Tongue (tissue), 2 donors: Measurements from ENCODE around the gene TLR10. TPM values are rescaled to one million over a fixed set of nuclear protein-coding genes. Genes with fewer than 3 reads are reported as not detected.
"Not testable (repeated sequence)": the region's sequence is repeated elsewhere in the genome, so short reads cannot be mapped to it uniquely, and the experiment has no call there.

Source experiments
- DNase-seq: peaks from one replicate; pipeline ENCODE4 v3.0.0-alpha.2; 2015
- total RNA-seq: library from RNA; depleted of rRNA; stranded (reverse); fragments of >200 nt; gene quantifications from one replicate; pipeline ENCODE4 v1.2.3, GENCODE V29; 2014

TLR10 gene
- total RNA-seq: 0.41 TPM

- DNase-seq: peak; percentile 73
These were observed at the start of gene TLR10 for GRCh38 chr4:38782452-38783108. TLR10 (minus strand) TSS chr4:38782990; CDS start chr4:38775590, 7,400 bp downstream.

GRCh38 chr4:38832206-38832605, 49.4 kb upstream of the TLR10 start:
- DNase-seq: no peak

GRCh38 chr4:38831653-38832052, 48.9 kb upstream of the TLR10 start:
- DNase-seq: no peak

GRCh38 chr4:38829237-38829636, 46.4 kb upstream of the TLR10 start:
- DNase-seq: no peak

GRCh38 chr4:38823766-38824165, 41.0 kb upstream of the TLR10 start:
- no peak for DNase-seq

GRCh38 chr4:38822748-38823303, 40.0 kb upstream of the TLR10 start:
- no peak for DNase-seq

- no peak for DNase-seq
These were observed 38.9 kb upstream of the TLR10 start for GRCh38 chr4:38821739-38822138.

GRCh38 chr4:38820329-38821061, 37.7 kb upstream of the TLR10 start:
- DNase-seq: no peak

- DNase-seq: no peak
These were observed 36.8 kb upstream of the TLR10 start for GRCh38 chr4:38819569-38819968.

- no peak for DNase-seq
These were observed 35.7 kb upstream of the TLR10 start for GRCh38 chr4:38818441-38818976.

GRCh38 chr4:38815885-38816782, 33.3 kb upstream of the TLR10 start:
- no peak for DNase-seq

- DNase-seq: no peak
These were observed 31.6 kb upstream of the TLR10 start for GRCh38 chr4:38814386-38814785.

GRCh38 chr4:38811297-38811696, 28.5 kb upstream of the TLR10 start:
- no peak for DNase-seq

- not testable (repeated sequence) for DNase-seq
These were observed 24.7 kb upstream of the TLR10 start for GRCh38 chr4:38807462-38807861.

GRCh38 chr4:38806251-38806650, 23.5 kb upstream of the TLR10 start:
- DNase-seq: not testable (repeated sequence)

- no peak for DNase-seq
These were observed 22.8 kb upstream of the TLR10 start for GRCh38 chr4:38805530-38806145.

GRCh38 chr4:38804654-38805295, 22.0 kb upstream of the TLR10 start, which contains the start of gene TLR1:
TLR1 (minus strand) TSS chr4:38804791; CDS start chr4:38798831, 5,960 bp downstream.
- peak; percentile 70 for DNase-seq

- DNase-seq: peak; percentile 45
These were observed 21.3 kb upstream of the TLR10 start for GRCh38 chr4:38803833-38804653.

- no peak for DNase-seq
These were observed 20.0 kb upstream of the TLR10 start for GRCh38 chr4:38802561-38803355.
